Measurements from ENCODE around the gene MRTFA.

Gene MRTFA

GRCh38 chr22:40452730-40453487 lies 183.6 kb downstream of the MRTFA start:
- WGBS, 2 experiments: 94 to 98% methylated on average over 8 to 10 of the region's 11 CpGs
- H3K4me3 ChIP-seq (ENCODE audit: insufficient read depth, low read depth, low read length): no peak overlapping the region
- H3K9me3 ChIP-seq (ENCODE audit: control insufficient read depth, low read length): no peaks in the 10 kb centered on the region
- no peaks in the 10 kb centered on the region for H3K4me1 ChIP-seq (ENCODE audit: control insufficient read depth, insufficient read depth, low read length)
- H3K27ac ChIP-seq (ENCODE audit: insufficient read depth, low read depth, low read length, poor library complexity, severe bottlenecking): no peak overlapping the region
- no peaks in the 10 kb centered on the region for H3K36me3 ChIP-seq (ENCODE audit: control insufficient read depth, insufficient read depth, low read length)
- no peaks in the 10 kb centered on the region for H3K27me3 ChIP-seq (ENCODE audit: control insufficient read depth, insufficient read depth, low read length, poor library complexity, severe bottlenecking)

DNA sequence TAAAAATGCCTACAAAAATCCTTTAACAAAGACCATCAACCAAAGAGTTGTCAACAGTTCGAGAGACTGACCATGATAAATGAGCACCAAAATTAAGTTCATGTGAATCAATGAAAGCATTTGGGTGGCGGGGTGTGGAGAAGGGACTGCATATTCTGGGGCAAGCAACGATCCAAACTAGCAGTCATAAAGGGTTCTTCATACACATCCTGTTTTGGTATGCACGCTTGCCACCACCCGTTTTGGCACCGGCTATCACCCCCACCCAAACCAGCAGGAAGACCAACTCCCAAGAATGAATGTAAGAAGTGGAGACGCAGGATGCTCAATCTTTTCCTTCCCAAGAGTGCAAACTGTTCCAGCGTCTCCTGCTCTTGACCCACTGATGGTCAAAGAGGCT lies 185.3 kb downstream of the MRTFA start:
- no peaks in the 10 kb centered on the region for H3K27me3 ChIP-seq (ENCODE audit: control insufficient read depth, insufficient read depth, low read length, poor library complexity, severe bottlenecking)
- no peaks in the 10 kb centered on the region for H3K36me3 ChIP-seq (ENCODE audit: control insufficient read depth, insufficient read depth, low read length)
- 93 to 94% methylated on average over 8 of the region's 8 CpGs for WGBS, 2 experiments
- no peaks in the 10 kb centered on the region for H3K9me3 ChIP-seq (ENCODE audit: control insufficient read depth, low read length)
- H3K4me3 ChIP-seq (ENCODE audit: insufficient read depth, low read depth, low read length): no peak overlapping the region
- no peaks in the 10 kb centered on the region for H3K4me1 ChIP-seq (ENCODE audit: control insufficient read depth, insufficient read depth, low read length)
- no peak overlapping the region for H3K27ac ChIP-seq (ENCODE audit: insufficient read depth, low read depth, low read length, poor library complexity, severe bottlenecking)

- no peak overlapping the region for H3K27ac ChIP-seq (ENCODE audit: insufficient read depth, low read depth, low read length, poor library complexity, severe bottlenecking)
- no peaks in the 10 kb centered on the region for H3K9me3 ChIP-seq (ENCODE audit: control insufficient read depth, low read length)
- no peaks in the 10 kb centered on the region for H3K36me3 ChIP-seq (ENCODE audit: control insufficient read depth, insufficient read depth, low read length)
- no peak overlapping the region for H3K4me3 ChIP-seq (ENCODE audit: insufficient read depth, low read depth, low read length)
- 93 to 99% methylated on average over 3 of the region's 3 CpGs for WGBS, 2 experiments
- no peaks in the 10 kb centered on the region for H3K27me3 ChIP-seq (ENCODE audit: control insufficient read depth, insufficient read depth, low read length, poor library complexity, severe bottlenecking)
- no peaks in the 10 kb centered on the region for H3K4me1 ChIP-seq (ENCODE audit: control insufficient read depth, insufficient read depth, low read length)
These were observed 185.9 kb downstream of the MRTFA start for GRCh38 chr22:40450616-40451015.

GRCh38 chr22:40449676-40450035 lies 186.9 kb downstream of the MRTFA start:
- Histone ChIP-seq H3K4me1 (ENCODE audit: control insufficient read depth, insufficient read depth, low read length) (no peaks in the 10 kb centered on the region), H3K27me3 (ENCODE audit: control insufficient read depth, insufficient read depth, low read length, poor library complexity, severe bottlenecking) (no peaks in the 10 kb centered on the region), H3K9me3 (ENCODE audit: control insufficient read depth, low read length) (no peaks in the 10 kb centered on the region), H3K36me3 (ENCODE audit: control insufficient read depth, insufficient read depth, low read length) (peaks cover 3% of the 10 kb centered on the region), H3K27ac (ENCODE audit: insufficient read depth, low read depth, low read length, poor library complexity, severe bottlenecking) (no peak overlapping the region), H3K4me3 (ENCODE audit: insufficient read depth, low read depth, low read length) (no peak overlapping the region)

DNA sequence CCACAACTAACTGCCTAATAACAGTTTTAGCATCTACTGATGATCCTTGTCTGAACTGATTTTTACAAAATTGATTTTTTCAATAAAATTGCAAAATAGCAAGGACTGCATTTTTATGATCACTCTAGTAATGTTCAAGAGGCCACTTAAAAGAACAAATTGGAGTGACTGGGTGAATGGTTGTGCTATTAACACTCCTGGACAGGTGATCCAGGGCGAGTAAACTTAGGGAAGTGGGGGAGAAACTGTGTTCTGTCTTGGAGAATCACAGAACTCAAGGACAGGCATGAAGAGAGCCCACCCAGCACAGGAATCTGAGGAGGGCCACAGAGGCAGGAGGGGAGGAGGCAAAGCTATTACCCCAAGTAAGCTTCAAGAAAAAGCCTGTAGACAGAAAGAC lies 190.3 kb downstream of the MRTFA start:
- peaks cover 6% of the 10 kb centered on the region for H3K36me3 ChIP-seq (ENCODE audit: control insufficient read depth, insufficient read depth, low read length)
- WGBS, 2 experiments: 85 to 93% methylated on average over 1 of the region's 1 CpG
- no peaks in the 10 kb centered on the region for H3K4me1 ChIP-seq (ENCODE audit: control insufficient read depth, insufficient read depth, low read length)
- H3K4me3 ChIP-seq (ENCODE audit: insufficient read depth, low read depth, low read length): no peak overlapping the region
- no peaks in the 10 kb centered on the region for H3K9me3 ChIP-seq (ENCODE audit: control insufficient read depth, low read length)
- H3K27me3 ChIP-seq (ENCODE audit: control insufficient read depth, insufficient read depth, low read length, poor library complexity, severe bottlenecking): no peaks in the 10 kb centered on the region
- no peak overlapping the region for H3K27ac ChIP-seq (ENCODE audit: insufficient read depth, low read depth, low read length, poor library complexity, severe bottlenecking)

DNA sequence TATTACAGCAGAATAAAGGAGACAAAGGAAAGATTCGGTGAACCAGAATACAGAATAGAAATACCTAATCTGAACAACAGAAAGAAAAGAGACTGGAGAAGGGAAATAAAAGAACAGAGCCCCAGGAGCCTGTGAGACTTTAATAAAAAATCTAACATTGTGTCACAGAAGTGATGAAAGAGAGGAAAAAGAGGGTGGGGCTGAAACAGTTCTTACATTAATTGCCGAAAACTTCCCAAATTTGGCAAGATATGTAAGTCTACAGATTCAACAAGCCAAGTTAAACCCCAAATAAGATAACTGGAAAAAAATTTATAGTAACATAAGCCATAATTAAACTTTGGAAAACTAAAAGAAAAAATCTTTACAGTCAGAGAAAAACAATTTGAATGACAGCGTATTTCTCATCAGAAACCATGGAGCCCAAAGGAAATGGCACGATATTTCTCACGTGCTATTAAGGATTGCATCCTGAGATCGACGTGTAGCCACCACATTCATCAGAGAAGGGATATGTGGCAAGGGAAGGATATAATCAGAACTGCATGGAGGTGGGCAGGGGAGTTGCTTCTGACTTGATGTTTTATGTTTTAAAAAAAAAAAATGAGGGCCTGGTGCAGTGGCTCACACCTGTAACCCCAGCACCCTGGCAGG lies 192.2 kb downstream of the MRTFA start:
- no peak overlapping the region for H3K4me3 ChIP-seq (ENCODE audit: insufficient read depth, low read depth, low read length)
- WGBS, 2 experiments: 96 to 98% methylated on average over 5 to 7 of the region's 7 CpGs
- peaks cover 6% of the 10 kb centered on the region for H3K36me3 ChIP-seq (ENCODE audit: control insufficient read depth, insufficient read depth, low read length)
- H3K4me1 ChIP-seq (ENCODE audit: control insufficient read depth, insufficient read depth, low read length): no peaks in the 10 kb centered on the region
- no peak overlapping the region for H3K27ac ChIP-seq (ENCODE audit: insufficient read depth, low read depth, low read length, poor library complexity, severe bottlenecking)
- no peaks in the 10 kb centered on the region for H3K9me3 ChIP-seq (ENCODE audit: control insufficient read depth, low read length)
- H3K27me3 ChIP-seq (ENCODE audit: control insufficient read depth, insufficient read depth, low read length, poor library complexity, severe bottlenecking): no peaks in the 10 kb centered on the region

- WGBS, 2 experiments: 94% methylated on average over 4 of the region's 4 CpGs
- no peak overlapping the region for H3K4me3 ChIP-seq (ENCODE audit: insufficient read depth, low read depth, low read length)
- no peaks in the 10 kb centered on the region for H3K9me3 ChIP-seq (ENCODE audit: control insufficient read depth, low read length)
These were observed 192.8 kb downstream of the MRTFA start for GRCh38 chr22:40443732-40444131.

GRCh38 chr22:40441761-40442390 lies 194.6 kb downstream of the MRTFA start:
- Histone ChIP-seq H3K4me3 (ENCODE audit: insufficient read depth, low read depth, low read length) (no peak overlapping the region), H3K4me1 (ENCODE audit: control insufficient read depth, insufficient read depth, low read length) (no peaks in the 10 kb centered on the region), H3K27ac (ENCODE audit: insufficient read depth, low read depth, low read length, poor library complexity, severe bottlenecking) (no peak overlapping the region), H3K9me3 (ENCODE audit: control insufficient read depth, low read length) (no peaks in the 10 kb centered on the region), H3K36me3 (ENCODE audit: control insufficient read depth, insufficient read depth, low read length) (peaks cover 6% of the 10 kb centered on the region), H3K27me3 (ENCODE audit: control insufficient read depth, insufficient read depth, low read length, poor library complexity, severe bottlenecking) (no peaks in the 10 kb centered on the region)
- 92 to 100% methylated on average over 3 to 4 of the region's 5 CpGs for WGBS, 2 experiments

More at GRCh38 chr22:40443732-40444131, 192.8 kb downstream of the MRTFA start:
- Histone ChIP-seq H3K36me3 (ENCODE audit: control insufficient read depth, insufficient read depth, low read length) (peaks cover 6% of the 10 kb centered on the region), H3K4me1 (ENCODE audit: control insufficient read depth, insufficient read depth, low read length) (no peaks in the 10 kb centered on the region), H3K27ac (ENCODE audit: insufficient read depth, low read depth, low read length, poor library complexity, severe bottlenecking) (no peak overlapping the region), H3K27me3 (ENCODE audit: control insufficient read depth, insufficient read depth, low read length, poor library complexity, severe bottlenecking) (no peaks in the 10 kb centered on the region)

DNA sequence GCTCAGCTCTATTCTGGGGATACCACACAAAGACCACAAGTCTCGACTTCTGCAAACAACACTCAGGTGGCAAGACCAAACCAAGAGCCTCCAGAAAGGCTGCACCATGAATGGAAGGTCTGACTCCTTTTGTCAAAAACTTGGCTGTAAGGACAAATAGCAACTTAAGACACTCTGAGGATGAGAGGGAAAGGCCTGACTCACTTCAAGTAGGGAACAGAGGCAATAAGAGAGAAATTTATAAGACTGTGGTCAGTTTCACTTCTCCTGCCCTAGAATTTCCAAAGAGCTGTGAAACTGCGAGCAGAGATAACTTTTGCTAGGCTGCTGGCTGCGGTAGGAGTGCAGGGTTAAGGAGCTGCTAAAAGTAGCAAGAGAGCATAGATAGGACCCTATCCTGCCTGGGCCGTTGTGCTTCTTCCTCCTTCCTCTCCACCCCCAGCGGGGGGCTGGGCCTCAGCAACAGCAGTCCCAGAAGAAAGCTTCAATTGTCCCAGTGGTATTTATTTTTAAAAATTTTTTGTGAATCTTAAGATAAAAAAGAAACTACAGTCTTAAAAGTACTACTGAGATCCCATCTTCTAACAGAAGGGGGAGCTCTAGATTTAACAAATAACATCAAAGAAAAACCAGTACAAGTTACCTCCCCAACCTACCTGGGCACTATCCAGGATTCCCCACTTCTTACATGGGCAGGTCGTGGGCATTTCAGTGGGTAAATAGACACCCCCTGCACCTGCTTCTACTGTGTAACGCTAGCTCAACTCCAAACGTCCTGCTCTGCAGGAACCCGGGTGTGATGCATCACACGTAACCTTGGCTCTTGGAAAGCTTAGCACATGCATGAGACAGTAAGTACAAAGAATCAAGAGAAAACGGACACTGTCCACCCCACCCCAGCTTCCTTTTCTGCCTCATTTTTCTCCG lies 199.8 kb downstream of the MRTFA start:
- Histone ChIP-seq H3K9me3 (ENCODE audit: control insufficient read depth, low read length) (no peaks in the 10 kb centered on the region), H3K4me3 (ENCODE audit: insufficient read depth, low read depth, low read length) (no peak overlapping the region), H3K36me3 (ENCODE audit: control insufficient read depth, insufficient read depth, low read length) (peaks cover 3% of the 10 kb centered on the region), H3K4me1 (ENCODE audit: control insufficient read depth, insufficient read depth, low read length) (no peaks in the 10 kb centered on the region), H3K27ac (ENCODE audit: insufficient read depth, low read depth, low read length, poor library complexity, severe bottlenecking) (no peak overlapping the region), H3K27me3 (ENCODE audit: control insufficient read depth, insufficient read depth, low read length, poor library complexity, severe bottlenecking) (no peaks in the 10 kb centered on the region)
- WGBS, 2 experiments: 64 to 66% methylated on average over 11 to 12 of the region's 12 CpGs

All from ectodermal cell (in vitro differentiated cells).